ENCODE data around the gene COPG1. TPM values are rescaled to one million over a fixed set of nuclear protein-coding genes. Genes with fewer than 3 reads are reported as not detected.
"Not testable (repeated sequence)": the region's sequence is repeated elsewhere in the genome, so short reads cannot be mapped to it uniquely, and the experiment has no call there.

Gene COPG1
- polyA plus RNA-seq, 1 of the 3 experiments (the other 2 are of a cell fraction) = 114 TPM

GRCh38 chr3:129218742-129219141 lies 30.7 kb upstream of the COPG1 start:
- Histone ChIP-seq H4K20me1 (ENCODE audit: insufficient read depth) (no peaks in the 10 kb centered on the region), H3K9me3 (no peaks in the 10 kb centered on the region), H3K9ac (no peak overlapping the region), H3K4me1 (ENCODE audit: control insufficient read depth in 1 of 2, insufficient read depth in 2 of 2, low read depth in 1 of 2, low read length in 1 of 2) (no peaks in the 10 kb centered on the region), H3K9me2 (no peaks in the 10 kb centered on the region), H3K27ac (ENCODE audit: low read depth in 2 of 2, low read length in 1 of 2) (no peak overlapping the region), H3K4me3 (ENCODE audit: low read depth in 2 of 2, low read length in 1 of 2) (no peak overlapping the region), H3K79me2 (ENCODE audit: insufficient read depth) (no peaks in the 10 kb centered on the region), H3K36me3 (replicated peaks in 1 of 2; ENCODE audit: control insufficient read depth in 1 of 2, insufficient read depth in 2 of 2, low read length in 1 of 2) (no peaks in the 10 kb centered on the region), H3K27me3 (ENCODE audit: insufficient read depth) (no peaks in the 10 kb centered on the region), H2AFZ (ENCODE audit: low read depth) (no peak overlapping the region), H3F3A (replicated peaks; ENCODE audit: insufficient read depth) (peaks cover 5% of the 10 kb centered on the region), H3K4me2 (no peak overlapping the region)
- ChIA-PET CTCF (interaction anchor here (1.5 kb wide), 1 partner anchor 27 kb away, joined by 4 read pairs; no protein-coding TSS in a partner anchor), POLR2A (no interaction called here)
- WGBS (ENCODE audit: low lambda C conversion rate) = 94% methylated on average over 2 of the region's 2 CpGs
- TF ChIP-seq YY1 (IDR thresholded peaks at IDR 0.05; ENCODE audit: low read depth) (no peak), EP300 (IDR thresholded peaks at IDR 0.05; ENCODE audit: borderline replicate concordance in 1 of 2, low read depth in 1 of 2, low read length in 1 of 2) (no peak), SIN3A (IDR thresholded peaks at IDR 0.05; ENCODE audit: borderline replicate concordance, low read depth, low read length) (no peak), RXRA (IDR thresholded peaks at IDR 0.05; ENCODE audit: borderline replicate concordance, low read depth) (no peak), CTCF (IDR thresholded peaks at IDR 0.05) (no peak), MXI1 (IDR thresholded peaks at IDR 0.05; ENCODE audit: low read depth, low read length) (no peak), FOXM1 (IDR thresholded peaks at IDR 0.05; ENCODE audit: low read depth) (no peak), NRF1 (IDR thresholded peaks at IDR 0.05; ENCODE audit: low read depth, low read length) (no peak)
- no peak for DNase-seq

GRCh38 chr3:129224387-129224786 lies 25.0 kb upstream of the COPG1 start:
- CTCF ChIA-PET = interaction anchor here (1.4 to 8.8 kb wide), 5 partner anchors 11 to 255 kb away, joined by 4 to 49 read pairs (median 9); no protein-coding TSS in a partner anchor
- H3K79me2 ChIP-seq (ENCODE audit: insufficient read depth); H4K20me1 ChIP-seq (ENCODE audit: insufficient read depth); H3K9me2 ChIP-seq; H3K27me3 ChIP-seq (ENCODE audit: insufficient read depth); DNase-seq; H3K9me3 ChIP-seq; H3K4me3 ChIP-seq (ENCODE audit: low read depth in 2 of 2, low read length in 1 of 2); H3K36me3 ChIP-seq (replicated peaks in 1 of 2; ENCODE audit: control insufficient read depth in 1 of 2, insufficient read depth in 2 of 2, low read length in 1 of 2): not testable (repeated sequence)
- peaks cover 35% of the 10 kb centered on the region for H3F3A ChIP-seq (replicated peaks; ENCODE audit: insufficient read depth)
- POLR2A ChIA-PET = interaction anchor here (0.9 to 1.3 kb wide), 2 partner anchors 25 to 92 kb away, joined by 4 to 5 read pairs; partner anchors contain the start of gene COPG1
- peak overlapping the region; percentile 71 to 91; a peak in 3 of 4 replicates for H3K27ac ChIP-seq (ENCODE audit: low read depth in 2 of 2, low read length in 1 of 2)
- WGBS (ENCODE audit: low lambda C conversion rate) = 89% methylated on average over 1 of the region's 1 CpG
- peak overlapping the region; percentile 88; the same call in 1 of the 2 replicates for H2AFZ ChIP-seq (ENCODE audit: low read depth)
- peaks cover 3 to 27% of the 10 kb centered on the region in 2 experiments; a peak in 2 of 4 replicates for H3K4me1 ChIP-seq (ENCODE audit: control insufficient read depth in 1 of 2, insufficient read depth in 2 of 2, low read depth in 1 of 2, low read length in 1 of 2)
- peak overlapping the region; percentile 71; the same call in 1 of the 2 replicates for H3K4me2 ChIP-seq
- peak overlapping the region; percentile 37; the same call in 1 of the 2 replicates for H3K9ac ChIP-seq

- Histone ChIP-seq H3K36me3 (replicated peaks in 1 of 2; ENCODE audit: control insufficient read depth in 1 of 2, insufficient read depth in 2 of 2, low read length in 1 of 2) (no peaks in the 10 kb centered on the region), H3K27me3 (ENCODE audit: insufficient read depth) (no peaks in the 10 kb centered on the region), H3K9me3 (no peaks in the 10 kb centered on the region), H3K9ac (peak overlapping the region; percentile 37; the same call in 1 of the 2 replicates), H3K4me1 (ENCODE audit: control insufficient read depth in 1 of 2, insufficient read depth in 2 of 2, low read depth in 1 of 2, low read length in 1 of 2) (peaks cover 3 to 30% of the 10 kb centered on the region in 2 experiments; a peak in 2 of 4 replicates), H3K9me2 (no peaks in the 10 kb centered on the region), H3K79me2 (ENCODE audit: insufficient read depth) (no peaks in the 10 kb centered on the region), H4K20me1 (ENCODE audit: insufficient read depth) (no peaks in the 10 kb centered on the region), H3F3A (replicated peaks; ENCODE audit: insufficient read depth) (peaks cover 41% of the 10 kb centered on the region), H3K4me2 (peak overlapping the region; percentile 71), H2AFZ (ENCODE audit: low read depth) (peak overlapping the region; percentile 88), H3K4me3 (ENCODE audit: low read depth in 2 of 2, low read length in 1 of 2) (peak overlapping the region in 1 of 2 experiments; percentile 20; a peak in 1 of 4 replicates), H3K27ac (ENCODE audit: low read depth in 2 of 2, low read length in 1 of 2) (peak overlapping the region; percentile 71 to 91)
- 19% methylated on average over 9 of the region's 9 CpGs for WGBS (ENCODE audit: low lambda C conversion rate)
- ChIA-PET POLR2A (interaction anchor here (0.9 to 1.3 kb wide), 2 partner anchors 24 to 91 kb away, joined by 4 to 5 read pairs; partner anchors contain the start of gene COPG1), CTCF (interaction anchor here (1.4 to 8.8 kb wide), 5 partner anchors 12 to 255 kb away, joined by 4 to 49 read pairs (median 9); no protein-coding TSS in a partner anchor)
- peak; percentile 73 for DNase-seq
- TF ChIP-seq TEAD4 (IDR thresholded peaks at IDR 0.05; ENCODE audit: borderline replicate concordance, insufficient read depth) (no peak), FOXM1 (IDR thresholded peaks at IDR 0.05; ENCODE audit: low read depth) (no peak), MEF2A (IDR thresholded peaks at IDR 0.05; ENCODE audit: borderline replicate concordance, low read depth) (no peak), FOXJ3 (CRISPR knock-in tag; IDR thresholded peaks at IDR 0.05) (no peak), PBX3 (IDR thresholded peaks at IDR 0.05) (no peak), JUND (IDR thresholded peaks at IDR 0.05) (no peak), EP300 (IDR thresholded peaks at IDR 0.05; ENCODE audit: borderline replicate concordance in 1 of 2, low read depth in 1 of 2, low read length in 1 of 2) (no peak), SIN3A (IDR thresholded peaks at IDR 0.05; ENCODE audit: borderline replicate concordance, low read depth, low read length) (no peak), TAF1 (IDR thresholded peaks at IDR 0.05; ENCODE audit: borderline replicate concordance, low read depth, low read length) (peak; percentile 42; the same call in 1 of the 2 replicates), MAX (IDR thresholded peaks at IDR 0.05; ENCODE audit: low read depth) (peak; percentile 53; the same call in 1 of the 2 replicates), NFIC (IDR thresholded peaks at IDR 0.05; ENCODE audit: borderline replicate concordance) (peak; percentile 59; the same call in 1 of the 2 replicates), MXI1 (IDR thresholded peaks at IDR 0.05; ENCODE audit: low read depth, low read length) (no peak), YY1 (IDR thresholded peaks at IDR 0.05; ENCODE audit: low read depth) (no peak), GABPA (IDR thresholded peaks at IDR 0.05; ENCODE audit: low read depth) (peak; percentile 56)
Observed at GRCh38 chr3:129224984-129225393, 24.4 kb upstream of the COPG1 start.
